ENCODE results near the gene MATCAP1. TPM values are rescaled to one million over a fixed set of nuclear protein-coding genes. Genes with fewer than 3 reads are reported as not detected.
A peak's percentile ranks its signal among the peaks of the same experiment; 100 is the strongest.

MATCAP1 gene
- total RNA-seq, 1 experiment from 2014 or later: 51.2 TPM

DNA sequence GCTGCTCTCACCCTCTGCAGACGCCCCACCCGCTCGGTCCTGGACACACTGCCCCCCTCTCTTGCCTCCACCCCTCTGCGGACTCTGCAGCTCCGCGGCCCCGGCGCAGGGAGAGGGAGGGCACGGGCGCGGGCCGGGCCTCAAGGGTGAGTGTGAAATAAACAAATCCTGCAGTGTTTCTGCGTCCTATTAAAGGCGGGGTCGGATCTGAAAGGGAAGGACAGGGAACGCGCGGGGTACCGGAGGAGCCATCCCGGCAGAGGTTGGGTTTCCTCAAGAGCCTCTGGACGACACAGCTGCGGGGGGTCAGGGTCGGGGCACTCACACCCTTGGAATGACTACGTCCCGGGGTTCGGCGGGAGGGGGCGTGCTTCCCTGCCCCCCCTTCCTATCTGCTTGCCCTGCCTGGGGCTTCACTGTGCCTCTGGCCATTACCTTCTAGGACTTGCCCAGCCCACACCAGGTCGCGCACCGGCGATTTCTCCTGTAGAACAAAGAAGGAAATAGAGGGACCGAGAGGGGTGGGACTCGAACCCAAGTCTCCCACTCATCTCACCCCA, 19.7 kb downstream of the MATCAP1 start:
- WGBS (ENCODE audit: extremely low coverage, insufficient read length, low lambda C conversion rate): no CpG with 5 or more reads among the region's 34 CpGs

More for the DNA sequence above, 19.7 kb downstream of the MATCAP1 start:
- TF ChIP-seq, protein P1, sequence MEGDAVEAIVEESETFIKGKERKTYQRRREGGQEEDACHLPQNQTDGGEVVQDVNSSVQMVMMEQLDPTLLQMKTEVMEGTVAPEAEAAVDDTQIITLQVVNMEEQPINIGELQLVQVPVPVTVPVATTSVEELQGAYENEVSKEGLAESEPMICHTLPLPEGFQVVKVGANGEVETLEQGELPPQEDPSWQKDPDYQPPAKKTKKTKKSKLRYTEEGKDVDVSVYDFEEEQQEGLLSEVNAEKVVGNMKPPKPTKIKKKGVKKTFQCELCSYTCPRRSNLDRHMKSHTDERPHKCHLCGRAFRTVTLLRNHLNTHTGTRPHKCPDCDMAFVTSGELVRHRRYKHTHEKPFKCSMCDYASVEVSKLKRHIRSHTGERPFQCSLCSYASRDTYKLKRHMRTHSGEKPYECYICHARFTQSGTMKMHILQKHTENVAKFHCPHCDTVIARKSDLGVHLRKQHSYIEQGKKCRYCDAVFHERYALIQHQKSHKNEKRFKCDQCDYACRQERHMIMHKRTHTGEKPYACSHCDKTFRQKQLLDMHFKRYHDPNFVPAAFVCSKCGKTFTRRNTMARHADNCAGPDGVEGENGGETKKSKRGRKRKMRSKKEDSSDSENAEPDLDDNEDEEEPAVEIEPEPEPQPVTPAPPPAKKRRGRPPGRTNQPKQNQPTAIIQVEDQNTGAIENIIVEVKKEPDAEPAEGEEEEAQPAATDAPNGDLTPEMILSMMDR (conservative IDR thresholded peaks at IDR 0.05): no peak
- H3K23me2 ChIP-seq (ENCODE audit: insufficient read length, low read depth, low read length, poor library complexity, severe bottlenecking): peaks cover 14% of the 10 kb centered on the region
- H2BK20ac ChIP-seq (ENCODE audit: low read depth, low read length, poor library complexity, severe bottlenecking): no peak overlapping the region
- no peak overlapping the region for H4K91ac ChIP-seq (ENCODE audit: insufficient read length, low read depth, low read length)
- H3K27ac Mint-ChIP-seq: no peak overlapping the region
- peak overlapping the region in 1 of 2 experiments; percentile 74; a peak in 3 of 5 replicates for H3K4me3 Mint-ChIP-seq
- no peak overlapping the region for H3K9ac ChIP-seq (ENCODE audit: extremely low read depth, insufficient read length, low read length)
- H2AK5ac ChIP-seq (ENCODE audit: insufficient read length, low read length): no peak overlapping the region
- no peak overlapping the region for H3K27ac ChIP-seq (ENCODE audit: insufficient read length, low read depth, low read length)
- no peak overlapping the region for H2BK120ac ChIP-seq (ENCODE audit: low read depth, low read length, poor library complexity, severe bottlenecking)
- no peak overlapping the region for H3T11ph ChIP-seq (ENCODE audit: low read length)
- no peaks in the 10 kb centered on the region for H3K4me1 ChIP-seq (ENCODE audit: insufficient read depth, low read length)
- H3K79me1 ChIP-seq (ENCODE audit: insufficient read depth, low read depth, low read length, poor library complexity, severe bottlenecking): no peaks in the 10 kb centered on the region
- no peaks in the 10 kb centered on the region for H4K20me1 ChIP-seq (ENCODE audit: control insufficient read depth, insufficient read depth, insufficient read length)
- peaks cover 99% of the 10 kb centered on the region for H3K27me3 Mint-ChIP-seq (ENCODE audit: low read depth)
- no peak overlapping the region for H3K14ac ChIP-seq (ENCODE audit: insufficient read depth, low read length)
- H2BK5ac ChIP-seq (ENCODE audit: insufficient read length, low read length): no peak overlapping the region
- H3K56ac ChIP-seq (ENCODE audit: insufficient read length, low read depth, low read length): no peak overlapping the region
- H3K4me2 ChIP-seq (ENCODE audit: insufficient read depth, insufficient read length, low read length): peak overlapping the region; percentile 20
- H2BK12ac ChIP-seq (ENCODE audit: insufficient read length, low read depth, low read length): no peak overlapping the region
- DNase-seq: no peak
- H3K79me2 ChIP-seq (ENCODE audit: insufficient read depth, low read length): no peaks in the 10 kb centered on the region
- no peak overlapping the region for H4K5ac ChIP-seq (ENCODE audit: insufficient read length, low read depth, low read length)
- H4K8ac ChIP-seq (replicated peaks; ENCODE audit: insufficient read length, low read depth, low read length): no peak overlapping the region
- H3K4ac ChIP-seq (ENCODE audit: low read depth, low read length): no peak overlapping the region
- peaks cover 95% of the 10 kb centered on the region for H3K27me3 ChIP-seq (ENCODE audit: insufficient read depth, low read length)
- H3K9me3 Mint-ChIP-seq: peaks cover 3 to 6% of the 10 kb centered on the region in 2 experiments; a peak in 3 of 5 replicates
- H2AFZ ChIP-seq (ENCODE audit: low read length): no peak overlapping the region
- H3K9me3 ChIP-seq (ENCODE audit: control insufficient read depth, low read depth, low read length): no peaks in the 10 kb centered on the region
- no peaks in the 10 kb centered on the region; a peak in 1 of 7 replicates for H3K36me3 Mint-ChIP-seq (ENCODE audit: insufficient read depth in 1 of 3, low read depth in 3 of 3)
- no peak overlapping the region for H3K18ac ChIP-seq (ENCODE audit: insufficient read length, low read depth, low read length)
- H3K23ac ChIP-seq (ENCODE audit: insufficient read length, low read depth, low read length): no peak overlapping the region
- H3K4me1 Mint-ChIP-seq: peaks cover 12 to 47% of the 10 kb centered on the region in 2 experiments
- no peak overlapping the region for H2BK15ac ChIP-seq (ENCODE audit: low read depth, low read length)

All from H9 (cell line).